Activated T-cell treated with anti-CD3 and anti-CD28 coated beads, Interleukin-2, amount 50 U/mL, for 24 hours (primary cell): ENCODE data around the gene DUSP12.

Source experiments
- DNase-seq: peaks from one replicate; pipeline ENCODE4 v3.0.0-alpha.2; 2020
- H3K27ac Mint-ChIP-seq: 2 replicates; pipeline ENCODE4 v1.8.0; 2020; ENCODE audit warnings: mild to moderate bottlenecking, mixed read lengths
- H3K27me3 Mint-ChIP-seq: 2 replicates; pipeline ENCODE4 v1.8.0; 2020; ENCODE audit warnings: mixed read lengths
- H3K36me3 Mint-ChIP-seq: 2 replicates; pipeline ENCODE4 v1.8.0; 2020; ENCODE audit warnings: low read depth, mixed read lengths
- H3K4me1 Mint-ChIP-seq: 2 replicates; pipeline ENCODE4 v1.8.0; 2020; ENCODE audit warnings: low read depth, mixed read lengths
- H3K4me3 Mint-ChIP-seq: 2 replicates; pipeline ENCODE4 v1.8.0; 2020; ENCODE audit warnings: mild to moderate bottlenecking, moderate library complexity, mixed read lengths
- H3K9me3 Mint-ChIP-seq: 2 replicates; pipeline ENCODE4 v1.8.0; 2020; ENCODE audit warnings: mixed read lengths

The DUSP12 gene

DNA sequence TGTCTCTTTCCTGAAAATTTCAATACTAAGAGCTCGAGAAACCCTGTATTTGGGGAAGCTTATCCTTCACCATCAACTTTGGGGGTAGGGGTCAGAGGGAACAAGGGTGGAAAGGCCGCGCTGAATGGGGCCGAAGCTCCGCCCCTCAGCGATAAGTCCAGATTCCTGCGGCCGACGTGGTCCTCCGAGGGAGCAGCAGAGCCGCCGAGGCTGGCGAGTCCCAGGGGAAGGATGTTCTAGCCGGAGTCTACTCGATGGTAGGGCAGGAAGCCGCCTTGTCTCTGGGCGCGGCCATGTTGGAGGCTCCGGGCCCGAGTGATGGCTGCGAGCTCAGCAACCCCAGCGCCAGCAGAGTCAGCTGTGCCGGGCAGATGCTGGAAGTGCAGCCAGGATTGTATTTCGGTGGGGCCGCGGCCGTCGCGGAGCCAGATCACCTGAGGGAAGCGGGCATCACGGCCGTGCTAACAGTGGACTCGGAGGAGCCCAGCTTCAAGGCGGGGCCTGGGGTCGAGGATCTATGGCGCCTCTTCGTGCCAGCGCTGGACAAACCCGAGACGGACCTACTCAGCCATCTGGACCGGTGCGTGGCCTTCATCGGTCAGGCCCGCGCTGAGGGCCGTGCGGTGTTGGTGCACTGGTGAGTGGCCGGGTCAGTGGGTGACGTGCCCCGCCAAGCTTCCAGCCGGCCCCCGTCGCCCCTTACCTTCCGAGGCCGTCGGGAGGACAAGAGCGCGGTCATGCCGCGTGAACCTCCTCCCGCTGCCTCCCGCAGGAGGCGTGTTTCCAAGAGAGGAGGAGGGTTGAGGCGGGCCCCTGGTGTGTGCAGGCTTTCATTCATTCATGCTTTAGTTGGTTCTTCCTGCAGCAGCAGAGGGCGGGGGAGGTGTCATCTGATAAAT lies at the start of gene DUSP12:
TSS of gene DUSP12 (plus strand) at position 278 of the 899 bp plus-strand sequence. CDS start at position 294, 16 bp downstream.
- H3K27me3 Mint-ChIP-seq, result no peaks in the 10 kb centered on the region
- H3K36me3 Mint-ChIP-seq, result peaks cover 44% of the 10 kb centered on the region
- H3K4me3 Mint-ChIP-seq, result peak within 1 kb of the TSS; percentile 100
- DNase-seq, result peak; percentile 89
- H3K9me3 Mint-ChIP-seq, result peaks cover 6% of the 10 kb centered on the region
- peak within 1 kb of the TSS; percentile 99 for H3K27ac Mint-ChIP-seq
- peaks cover 56% of the 10 kb centered on the region for H3K4me1 Mint-ChIP-seq

GRCh38 chr1:161702250-161702649 lies 47.3 kb upstream of the DUSP12 start:
- no peak overlapping the region for H3K27ac Mint-ChIP-seq
- H3K4me1 Mint-ChIP-seq, result peaks cover 1% of the 10 kb centered on the region
- H3K27me3 Mint-ChIP-seq, result peaks cover 4% of the 10 kb centered on the region
- DNase-seq, result no peak
- no peaks in the 10 kb centered on the region for H3K9me3 Mint-ChIP-seq
- H3K4me3 Mint-ChIP-seq, result no peak overlapping the region
- H3K36me3 Mint-ChIP-seq, result no peaks in the 10 kb centered on the region

DNA sequence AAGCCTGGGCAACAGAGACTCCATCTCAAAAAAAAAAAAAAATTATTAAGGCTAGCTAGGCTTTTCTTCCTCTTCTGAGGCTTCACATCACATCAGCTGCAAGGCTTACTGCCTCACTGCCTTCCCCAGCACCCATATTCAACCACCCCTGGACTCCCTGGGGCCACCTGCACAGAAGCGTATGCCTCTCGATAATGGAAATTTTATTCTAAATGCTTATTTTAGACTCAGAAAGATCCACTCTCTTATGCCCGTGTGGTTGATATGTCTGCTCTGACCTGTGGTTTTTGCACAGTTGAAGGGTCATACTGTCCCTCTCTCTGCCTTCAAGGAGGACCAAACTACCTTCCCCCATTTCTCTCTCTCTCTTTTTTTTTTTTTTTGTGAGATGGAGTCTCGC lies 44.0 kb upstream of the DUSP12 start:
- no peak for DNase-seq
- Mint-ChIP-seq H3K27me3 (peaks cover 7% of the 10 kb centered on the region), H3K4me3 (no peak overlapping the region), H3K4me1 (peaks cover 1% of the 10 kb centered on the region), H3K36me3 (no peaks in the 10 kb centered on the region), H3K9me3 (no peaks in the 10 kb centered on the region), H3K27ac (no peak overlapping the region)

- H3K4me1 Mint-ChIP-seq, result peaks cover 1% of the 10 kb centered on the region
- DNase-seq, result no peak
- H3K9me3 Mint-ChIP-seq, result no peaks in the 10 kb centered on the region
- H3K4me3 Mint-ChIP-seq, result no peak overlapping the region
- no peak overlapping the region for H3K27ac Mint-ChIP-seq
- H3K36me3 Mint-ChIP-seq, result no peaks in the 10 kb centered on the region
- H3K27me3 Mint-ChIP-seq, result peaks cover 7% of the 10 kb centered on the region
Measured at GRCh38 chr1:161706113-161706481, 43.5 kb upstream of the DUSP12 start.

DNA sequence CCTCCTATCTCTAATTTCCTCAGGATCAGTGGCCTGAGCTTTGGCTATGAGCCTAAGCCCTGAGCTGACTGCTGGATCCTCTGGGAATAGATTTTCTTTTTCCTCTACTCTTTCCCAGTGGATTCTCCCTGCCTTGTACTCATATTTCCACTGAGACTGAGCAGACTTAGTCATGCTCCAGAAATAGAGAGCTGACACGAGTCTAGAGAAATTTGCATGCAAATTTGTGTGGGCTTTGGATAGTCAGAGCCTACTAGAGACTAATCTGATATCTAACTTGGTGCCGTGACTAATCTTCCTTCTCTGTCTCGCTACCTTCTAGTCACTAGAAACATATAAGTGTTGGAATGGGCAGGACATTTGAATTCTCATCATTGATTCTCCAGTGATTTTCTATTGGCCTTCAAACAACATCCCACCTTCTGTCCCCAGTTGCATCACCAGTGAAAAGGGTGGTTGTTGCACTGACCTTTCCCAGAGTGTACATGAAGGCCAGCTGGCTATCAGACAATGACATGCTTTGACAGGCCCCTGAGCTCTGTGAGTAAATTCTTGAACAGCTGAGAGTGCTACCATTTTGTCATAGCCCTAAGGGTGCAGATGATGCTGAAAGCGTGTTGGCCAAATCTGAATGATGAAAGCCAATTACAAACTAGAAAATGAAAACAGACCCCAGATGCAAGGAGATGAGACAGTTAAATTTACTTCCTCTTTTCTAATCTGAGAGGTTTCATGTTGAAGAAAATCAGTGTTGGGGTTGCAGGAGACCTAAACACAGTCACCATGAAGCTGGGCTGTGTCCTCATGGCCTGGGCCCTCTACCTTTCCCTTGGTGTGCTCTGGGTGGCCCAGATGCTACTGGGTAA lies 42.9 kb upstream of the DUSP12 start, which contains the start of gene FCRLA:
TSS of gene FCRLA (plus strand) at position 748 of the 866 bp plus-strand sequence. CDS start at position 784, 36 bp downstream.
- Mint-ChIP-seq H3K4me3 (no peak within 1 kb of the TSS), H3K27ac (no peak within 1 kb of the TSS), H3K9me3 (no peaks in the 10 kb centered on the region), H3K4me1 (peaks cover 1% of the 10 kb centered on the region), H3K27me3 (peaks cover 7% of the 10 kb centered on the region), H3K36me3 (no peaks in the 10 kb centered on the region)
- DNase-seq, result no peak

DNA sequence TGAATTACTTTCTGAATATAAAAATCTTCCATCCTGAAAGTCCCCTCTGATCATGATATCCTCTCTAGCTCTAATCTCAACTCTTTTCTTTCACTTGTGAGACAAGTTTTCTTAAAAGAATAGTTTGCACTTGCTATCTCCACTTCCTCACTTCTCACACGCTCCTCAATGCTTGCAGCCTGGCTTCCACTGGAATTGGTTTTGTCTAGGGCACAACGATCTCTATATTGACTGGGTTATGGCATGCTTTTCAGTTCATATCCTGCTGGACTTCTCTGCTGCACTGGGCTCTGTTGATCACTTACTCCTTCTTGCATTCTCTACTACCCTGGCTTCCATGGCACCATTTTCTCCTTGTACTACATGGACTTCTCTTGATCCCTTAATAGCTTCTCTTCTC lies 42.1 kb upstream of the DUSP12 start:
- no peak for DNase-seq
- Mint-ChIP-seq H3K36me3 (no peaks in the 10 kb centered on the region), H3K27ac (no peak overlapping the region), H3K4me1 (peaks cover 1% of the 10 kb centered on the region), H3K27me3 (peaks cover 11% of the 10 kb centered on the region), H3K4me3 (no peak overlapping the region), H3K9me3 (no peaks in the 10 kb centered on the region)

- Mint-ChIP-seq H3K27ac (no peak overlapping the region), H3K4me3 (no peak overlapping the region), H3K27me3 (peaks cover 11% of the 10 kb centered on the region), H3K9me3 (no peaks in the 10 kb centered on the region), H3K36me3 (no peaks in the 10 kb centered on the region), H3K4me1 (peaks cover 1% of the 10 kb centered on the region)
- no peak for DNase-seq
Measured at GRCh38 chr1:161709373-161709772, 40.2 kb upstream of the DUSP12 start.

- Mint-ChIP-seq H3K27ac (no peak overlapping the region), H3K9me3 (no peaks in the 10 kb centered on the region), H3K4me1 (peaks cover 1% of the 10 kb centered on the region), H3K27me3 (peaks cover 19% of the 10 kb centered on the region), H3K4me3 (no peak overlapping the region), H3K36me3 (no peaks in the 10 kb centered on the region)
- no peak for DNase-seq
Measured at GRCh38 chr1:161710560-161710959, 39.0 kb upstream of the DUSP12 start.

DNA sequence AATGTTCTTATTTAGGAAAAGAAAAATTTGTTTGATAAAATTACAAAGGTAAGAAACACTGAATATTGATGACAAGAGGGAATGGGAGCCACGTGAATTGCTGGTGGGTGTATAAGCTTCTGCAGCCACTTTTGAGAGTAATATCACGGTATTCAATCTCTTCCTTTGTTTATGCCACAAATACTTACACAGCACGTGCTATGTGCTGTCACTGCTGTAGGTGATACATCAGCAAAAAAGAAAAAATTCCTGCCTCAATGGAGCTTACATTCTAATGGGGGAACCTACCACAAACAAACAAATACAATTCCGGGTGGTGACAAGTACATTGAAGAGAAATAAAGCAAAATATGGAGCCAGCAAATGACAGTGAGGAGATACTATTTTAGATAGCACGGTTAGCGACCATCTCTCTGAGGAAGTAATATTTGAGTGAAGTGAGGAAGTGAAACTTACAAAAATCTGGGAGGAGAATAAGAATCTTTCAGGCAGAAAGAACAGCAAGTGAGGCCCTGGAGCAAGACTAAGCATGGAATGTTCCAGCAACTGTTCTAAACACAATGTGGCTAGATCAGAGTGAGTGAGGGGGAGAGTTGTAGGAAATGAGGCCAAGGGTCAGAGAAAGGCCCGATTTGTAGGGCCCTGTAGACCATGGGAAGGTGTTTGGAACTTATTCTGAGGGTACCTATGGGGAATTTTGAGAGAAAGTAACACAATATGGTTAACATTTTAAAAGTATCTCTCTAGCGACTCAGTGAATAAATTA lies 30.8 kb upstream of the DUSP12 start:
- no peak for DNase-seq
- no peaks in the 10 kb centered on the region for H3K9me3 Mint-ChIP-seq
- no peak overlapping the region for H3K4me3 Mint-ChIP-seq
- peaks cover 18% of the 10 kb centered on the region for H3K27me3 Mint-ChIP-seq
- no peak overlapping the region for H3K27ac Mint-ChIP-seq
- H3K4me1 Mint-ChIP-seq, result peaks cover 20% of the 10 kb centered on the region
- H3K36me3 Mint-ChIP-seq, result no peaks in the 10 kb centered on the region

- Mint-ChIP-seq H3K27ac (no peak overlapping the region), H3K27me3 (peaks cover 21% of the 10 kb centered on the region), H3K4me1 (peaks cover 20% of the 10 kb centered on the region), H3K4me3 (no peak overlapping the region), H3K36me3 (no peaks in the 10 kb centered on the region), H3K9me3 (no peaks in the 10 kb centered on the region)
- no peak for DNase-seq
Measured at GRCh38 chr1:161719325-161719611, 30.3 kb upstream of the DUSP12 start.

GRCh38 chr1:161720422-161720821 lies 29.2 kb upstream of the DUSP12 start:
- Mint-ChIP-seq H3K4me3 (no peak overlapping the region), H3K36me3 (no peaks in the 10 kb centered on the region), H3K27ac (no peak overlapping the region), H3K9me3 (no peaks in the 10 kb centered on the region), H3K4me1 (peaks cover 24% of the 10 kb centered on the region), H3K27me3 (peaks cover 23% of the 10 kb centered on the region)
- DNase-seq, result no peak

- H3K4me1 Mint-ChIP-seq, result peaks cover 31% of the 10 kb centered on the region
- no peak within 1 kb of the TSS for H3K27ac Mint-ChIP-seq
- peaks cover 24% of the 10 kb centered on the region for H3K27me3 Mint-ChIP-seq
- H3K9me3 Mint-ChIP-seq, result no peaks in the 10 kb centered on the region
- no peak within 1 kb of the TSS for H3K4me3 Mint-ChIP-seq
- DNase-seq, result no peak
- H3K36me3 Mint-ChIP-seq, result no peaks in the 10 kb centered on the region
Measured at GRCh38 chr1:161720956-161721737, 28.4 kb upstream of the DUSP12 start, which contains the start of gene FCRLB. Gene FCRLB (plus strand): TSS chr1:161721544. CDS start chr1:161722673, 1,129 bp downstream.

DNA sequence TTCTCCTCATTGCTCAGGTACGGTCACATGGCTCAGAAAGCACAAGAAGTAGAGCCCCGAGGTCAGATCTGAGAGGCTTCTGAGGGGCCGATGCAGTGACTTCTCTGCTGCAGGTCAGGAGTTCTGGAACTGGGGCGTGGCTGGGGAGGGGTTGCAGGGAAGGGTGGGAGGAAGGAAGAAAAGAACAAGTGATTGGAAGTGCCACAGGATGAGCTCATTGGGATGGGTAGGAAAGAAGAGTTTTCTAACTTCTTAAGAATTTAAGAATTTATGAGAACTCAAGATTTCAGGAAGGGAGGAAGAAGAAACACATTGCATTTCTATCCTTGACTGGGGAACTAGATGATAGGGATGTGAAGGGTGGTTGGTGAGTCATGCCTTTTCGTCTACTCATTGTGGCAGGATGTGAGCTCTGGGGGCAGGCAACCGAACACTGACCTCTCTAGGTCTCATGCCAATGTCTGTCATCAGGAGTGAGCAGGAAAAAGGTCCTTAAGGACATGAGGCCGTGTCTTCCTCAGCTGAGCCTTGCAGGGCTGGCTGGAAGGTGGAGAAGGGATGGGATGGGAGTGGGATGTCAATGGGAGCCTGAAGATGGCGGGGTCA lies 27.7 kb upstream of the DUSP12 start:
- Mint-ChIP-seq H3K9me3 (no peaks in the 10 kb centered on the region), H3K36me3 (no peaks in the 10 kb centered on the region), H3K4me3 (no peak overlapping the region), H3K4me1 (peaks cover 34% of the 10 kb centered on the region), H3K27ac (no peak overlapping the region), H3K27me3 (peaks cover 24% of the 10 kb centered on the region)
- no peak for DNase-seq
